Epithelial cell of esophagus (primary cell): Measurements from ENCODE around the gene ATOSB.

Source experiments
- DNase-seq: peaks from one replicate; pipeline ENCODE4 v3.0.0; 2010; ENCODE audit warnings: low read depth
- H3K4me3 ChIP-seq: 2 replicates; pipeline ENCODE4 v1.5.1; 2011; ENCODE audit warnings: mild to moderate bottlenecking, low read length, control low read depth
- CTCF ChIP-seq: IDR thresholded peaks from 2 replicates; pipeline ENCODE4 v1.5.1; 2011; ENCODE audit warnings: low read depth, mild to moderate bottlenecking, low read length, control low read depth, inconsistent platforms; ENCODE audit not compliant: insufficient read depth; ENCODE audit errors: missing control alignments

Gene ATOSB

GRCh38 chr9:35059438-35059837 lies 56.2 kb downstream of the ATOSB start:
- no peak for TF ChIP-seq CTCF
- no peak overlapping the region for H3K4me3 ChIP-seq
- DNase-seq, result no peak

GRCh38 chr9:35057271-35057620 lies 58.4 kb downstream of the ATOSB start:
- DNase-seq, result no peak
- no peak for TF ChIP-seq CTCF
- H3K4me3 ChIP-seq, result no peak overlapping the region

- TF ChIP-seq CTCF, result no peak
- H3K4me3 ChIP-seq, result no peak overlapping the region
- DNase-seq, result no peak
Measured at GRCh38 chr9:35056571-35057270, 58.9 kb downstream of the ATOSB start.

GRCh38 chr9:35054871-35055644 lies 60.6 kb downstream of the ATOSB start:
- DNase-seq, result no peak
- no peak overlapping the region for H3K4me3 ChIP-seq
- TF ChIP-seq CTCF, result no peak

GRCh38 chr9:35054185-35054835 lies 61.4 kb downstream of the ATOSB start:
- no peak overlapping the region for H3K4me3 ChIP-seq
- no peak for TF ChIP-seq CTCF
- DNase-seq, result no peak
